A549 (cell line): ENCODE results near the gene PIWIL4.

ENCODE experiments used
- CTCF ChIP-seq: fragments of >200 bp; sonication (Bioruptor Twin); formaldehyde crosslinking; IDR thresholded peaks from 3 replicates; pipeline ENCODE4 v1.5.1; 2016
- E2F6 ChIP-seq: IDR thresholded peaks from 2 replicates; pipeline ENCODE4 v1.6.1; 2012; ENCODE audit warnings: low read depth, borderline replicate concordance
- HEYL ChIP-seq: fragments of 250-450 bp; sonication (Bioruptor Pico); IDR thresholded peaks from 2 replicates; pipeline ENCODE4 v1.8.0; 2021; ENCODE audit warnings: mild to moderate bottlenecking, moderate library complexity
- MAX ChIP-seq: IDR thresholded peaks from 2 replicates; pipeline ENCODE4 v1.6.1; 2012
- NR3C1 ChIP-seq: fragments of >200 bp; sonication (Bioruptor Twin); formaldehyde crosslinking; IDR thresholded peaks from 3 replicates; pipeline ENCODE4 v1.6.1; 2017
- POLR2A ChIP-seq: IDR thresholded peaks from 2 replicates; pipeline ENCODE4 v1.6.1; 2012; ENCODE audit warnings: mild to moderate bottlenecking, low read length
- RCOR1 ChIP-seq: fragments of 150-350 bp; IDR thresholded peaks from 2 replicates; pipeline ENCODE4 v1.6.1; 2014; ENCODE audit warnings: antibody characterized with exemption, low read length, low read depth
- REST ChIP-seq: fragments of 200-600 bp; sonication (generic); IDR thresholded peaks from 2 replicates; pipeline ENCODE4 v1.6.1; 2016; ENCODE audit warnings: antibody characterized with exemption, mild to moderate bottlenecking, moderate library complexity
- RFX5 ChIP-seq: fragments of 450-650 bp; IDR thresholded peaks from 2 replicates; pipeline ENCODE4 v1.7.1; 2014; ENCODE audit warnings: antibody characterized with exemption, mild to moderate bottlenecking, moderate library complexity
- SREBF2 ChIP-seq: fragments of 450-650 bp; IDR thresholded peaks from 2 replicates; pipeline ENCODE4 v1.6.1; 2014; ENCODE audit warnings: mild to moderate bottlenecking, moderate library complexity

- TF ChIP-seq POLR2A (no peak), RCOR1 (no peak), HEYL (CRISPR knock-in tag) (no peak), MAX (no peak), CTCF (no peak), SREBF2 (no peak), NR3C1 (no peak), RFX5 (no peak), E2F6 (no peak), REST (no peak)
Measured at GRCh38 chr11:94568717-94569116, 1.5 kb downstream of the PIWIL4 start.
